CD14-positive monocyte (primary cell): ENCODE measurements around the gene GABRR2. TPM values are rescaled to one million over a fixed set of nuclear protein-coding genes. Genes with fewer than 3 reads are reported as not detected.

Source experiments
- DNase-seq, 3 donors: peaks; one replicate each; pipeline ENCODE4 v3.0.0-alpha.2; 2011 to 2022
- H2AFZ ChIP-seq: 2 replicates; pipeline ENCODE4 v1.6.0; 2012; ENCODE audit warnings: mild to moderate bottlenecking, low read depth, low read length, inconsistent platforms; ENCODE audit not compliant: insufficient read depth, poor library complexity, severe bottlenecking
- H3K27ac ChIP-seq, 2 donors: 1 replicate in 1 of 2; 2 replicates in 1 of 2; pipeline ENCODE4 v1.5.1; 2012 to 2013; ENCODE audit warnings: low read length in 2 of 2, control low read depth in 1 of 2, inconsistent platforms in 1 of 2, low read depth in 1 of 2, mild to moderate bottlenecking in 1 of 2
- H3K27me3 ChIP-seq, 2 donors: one replicate each; pipeline versions ENCODE4 v1.6.0 to v1.6.1; 2011 to 2013; ENCODE audit warnings: low read length in 2 of 2; ENCODE audit not compliant: control insufficient read depth in 2 of 2, insufficient read depth in 2 of 2
- H3K36me3 ChIP-seq, 2 donors: replicated peaks in 1 of 2; 1 replicate in 1 of 2; 2 replicates in 1 of 2; pipeline versions ENCODE4 v1.5.1 to v1.6.1; 2012 to 2013; ENCODE audit warnings: low read length in 2 of 2, control low read depth in 1 of 2, inconsistent platforms in 1 of 2, mild to moderate bottlenecking in 1 of 2; ENCODE audit not compliant: insufficient read depth in 2 of 2, control insufficient read depth in 1 of 2
- H3K4me1 ChIP-seq, 2 donors: 1 replicate in 1 of 2; 2 replicates in 1 of 2; pipeline versions ENCODE4 v1.5.1 to v1.6.1; 2012 to 2013; ENCODE audit warnings: low read length in 2 of 2, control low read depth in 1 of 2, inconsistent platforms in 1 of 2, mild to moderate bottlenecking in 1 of 2, moderate library complexity in 1 of 2; ENCODE audit not compliant: insufficient read depth in 2 of 2, control insufficient read depth in 1 of 2
- H3K4me2 ChIP-seq: replicated peaks from 2 replicates; pipeline ENCODE3; 2012; ENCODE audit warnings: low read length, moderate library complexity, mild to moderate bottlenecking; ENCODE audit not compliant: poor library complexity, severe bottlenecking; ENCODE audit errors: extremely low read depth
- H3K4me3 ChIP-seq, 3 experiments: fragments of 200-600 bp in 1 of 3; sonication (generic) in 1 of 3; replicated peaks in 1 of 3; 1 replicate in 2 of 3; 2 replicates in 1 of 3; pipeline ENCODE4 v1.5.1; 2011 to 2013; ENCODE audit warnings: low read length in 3 of 3, mild to moderate bottlenecking in 3 of 3, control low read depth in 2 of 3, low read depth in 2 of 3, inconsistent platforms in 1 of 3, moderate library complexity in 1 of 3
- H3K79me2 ChIP-seq: 2 replicates; pipeline ENCODE4 v1.6.0; 2012; ENCODE audit warnings: mild to moderate bottlenecking, control low read depth, inconsistent platforms, low read length, moderate library complexity; ENCODE audit not compliant: insufficient read depth
- H3K9ac ChIP-seq: 2 replicates; pipeline ENCODE4 v1.6.0; 2017; ENCODE audit warnings: low read length, mild to moderate bottlenecking; ENCODE audit not compliant: insufficient read depth, poor library complexity, severe bottlenecking
- H3K9me3 ChIP-seq, 2 donors: replicated peaks in 1 of 2; 1 replicate in 1 of 2; 2 replicates in 1 of 2; pipeline versions ENCODE4 v1.5.1 to v1.6.1; 2012 to 2013; ENCODE audit warnings: low read length in 2 of 2, control low read depth in 1 of 2; ENCODE audit not compliant: control insufficient read depth in 1 of 2, insufficient read depth in 1 of 2
- H4K20me1 ChIP-seq: 2 replicates; pipeline ENCODE4 v1.6.0; 2012; ENCODE audit warnings: mild to moderate bottlenecking, low read length, control low read depth, moderate library complexity; ENCODE audit not compliant: insufficient read depth
- H3K27ac Mint-ChIP-seq, 7 donors: one replicate each; pipeline ENCODE4 v1.8.0; 2020; ENCODE audit warnings: mild to moderate bottlenecking in 7 of 7, mixed read lengths in 7 of 7, moderate library complexity in 6 of 7, inconsistent platforms in 2 of 7
- H3K27me3 Mint-ChIP-seq, 3 donors: one replicate each; pipeline ENCODE4 v1.8.0; 2021 to 2022; ENCODE audit warnings: low read depth in 3 of 3, mild to moderate bottlenecking in 3 of 3, mixed read lengths in 3 of 3, moderate library complexity in 3 of 3, inconsistent platforms in 1 of 3
- H3K36me3 Mint-ChIP-seq, 2 donors: one replicate each; pipeline ENCODE4 v1.8.0; 2020; ENCODE audit warnings: mixed read lengths in 2 of 2, inconsistent platforms in 1 of 2, mild to moderate bottlenecking in 1 of 2
- H3K4me1 Mint-ChIP-seq: one replicate; pipeline ENCODE4 v1.8.0; 2020; ENCODE audit warnings: mild to moderate bottlenecking, mixed read lengths
- H3K4me3 Mint-ChIP-seq, 2 donors: one replicate each; pipeline ENCODE4 v1.8.0; 2020; ENCODE audit warnings: mild to moderate bottlenecking in 2 of 2, mixed read lengths in 2 of 2, moderate library complexity in 1 of 2
- H3K9me3 Mint-ChIP-seq, 7 donors: one replicate each; pipeline ENCODE4 v1.8.0; 2020 to 2022; ENCODE audit warnings: mixed read lengths in 7 of 7, mild to moderate bottlenecking in 6 of 7, moderate library complexity in 6 of 7, inconsistent platforms in 2 of 7
- WGBS: methylation state at CpG from one replicate; pipeline ENCODE4 v1.1.5; 2013; ENCODE audit warnings: missing lambda C conversion rate; ENCODE audit not compliant: insufficient coverage; 5-methylcytosine and 5-hydroxymethylcytosine counted together
- intact Hi-C, 2 donors: fragments of 100-400 bp; cut with micrococcal nuclease; formaldehyde crosslinking; loops; one replicate each; pipeline versions ENCODE4 v1.15.0 to v1.15.1; 2023
- polyA plus RNA-seq, 3 donors: library from polyadenylated mRNA; depleted of rRNA in 1 of 3; unstranded in 2 of 3; stranded (reverse) in 1 of 3; fragments of 300-500 nt in 2 of 3; fragments of >200 nt in 1 of 3; fragmentation: Illumina TruSeq in 2 of 3; gene quantifications; 1 replicate in 2 of 3; 2 replicates in 1 of 3; pipeline ENCODE4 v1.2.3, GENCODE V29; 2012 to 2021
- TF ChIP-seq, protein P1 (sequence below): fragments of 200-600 bp; IDR thresholded peaks from one replicate; pipeline ENCODE4 v1.8.0; 2022; ENCODE audit warnings: antibody characterized with exemption, mild to moderate bottlenecking

The GABRR2 gene
- polyA plus RNA-seq, 3 donors = 3.7 TPM; not detected in 2

DNA sequence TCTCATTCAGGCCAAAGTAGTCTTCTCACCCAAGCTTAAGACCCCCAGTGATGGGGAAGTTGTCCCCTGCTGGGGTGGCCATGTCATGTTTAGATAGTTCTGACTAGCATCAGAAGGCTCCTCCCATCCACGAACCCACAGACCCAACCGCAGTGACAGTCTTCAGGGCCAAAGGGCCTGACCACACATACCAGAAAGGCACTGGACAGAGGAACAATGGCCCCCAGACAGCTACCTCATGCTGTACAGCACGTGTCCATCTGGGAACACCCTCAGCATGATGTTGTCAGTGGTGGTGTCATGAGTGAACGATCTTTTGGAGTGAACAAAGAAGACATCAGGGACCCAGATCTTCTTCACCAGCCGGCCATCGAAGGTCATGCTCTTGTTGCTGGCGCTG is 46.3 kb downstream of the GABRR2 start:
- TF ChIP-seq, protein P1, sequence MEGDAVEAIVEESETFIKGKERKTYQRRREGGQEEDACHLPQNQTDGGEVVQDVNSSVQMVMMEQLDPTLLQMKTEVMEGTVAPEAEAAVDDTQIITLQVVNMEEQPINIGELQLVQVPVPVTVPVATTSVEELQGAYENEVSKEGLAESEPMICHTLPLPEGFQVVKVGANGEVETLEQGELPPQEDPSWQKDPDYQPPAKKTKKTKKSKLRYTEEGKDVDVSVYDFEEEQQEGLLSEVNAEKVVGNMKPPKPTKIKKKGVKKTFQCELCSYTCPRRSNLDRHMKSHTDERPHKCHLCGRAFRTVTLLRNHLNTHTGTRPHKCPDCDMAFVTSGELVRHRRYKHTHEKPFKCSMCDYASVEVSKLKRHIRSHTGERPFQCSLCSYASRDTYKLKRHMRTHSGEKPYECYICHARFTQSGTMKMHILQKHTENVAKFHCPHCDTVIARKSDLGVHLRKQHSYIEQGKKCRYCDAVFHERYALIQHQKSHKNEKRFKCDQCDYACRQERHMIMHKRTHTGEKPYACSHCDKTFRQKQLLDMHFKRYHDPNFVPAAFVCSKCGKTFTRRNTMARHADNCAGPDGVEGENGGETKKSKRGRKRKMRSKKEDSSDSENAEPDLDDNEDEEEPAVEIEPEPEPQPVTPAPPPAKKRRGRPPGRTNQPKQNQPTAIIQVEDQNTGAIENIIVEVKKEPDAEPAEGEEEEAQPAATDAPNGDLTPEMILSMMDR = no peak
- H3K4me1 ChIP-seq = peaks cover 12 to 14% of the 10 kb centered on the region in 2 donors
- intact Hi-C loops = no loop called here
- H3K4me2 ChIP-seq = no peak overlapping the region
- no peak for DNase-seq
- no peaks in the 10 kb centered on the region for H3K27me3 ChIP-seq
- no peak overlapping the region for H3K4me3 ChIP-seq
- no peak overlapping the region for H3K4me3 Mint-ChIP-seq
- H3K27ac Mint-ChIP-seq = no peak overlapping the region
- H2AFZ ChIP-seq = no peak overlapping the region
- no peaks in the 10 kb centered on the region for H3K79me2 ChIP-seq
- H3K4me1 Mint-ChIP-seq = peaks cover 15% of the 10 kb centered on the region
- 98% methylated on average over 6 of the region's 7 CpGs for WGBS
- peaks cover 0 to 2% (median 0%) of the 10 kb centered on the region in 7 donors for H3K9me3 Mint-ChIP-seq
- no peak overlapping the region for H3K9ac ChIP-seq
- no peaks in the 10 kb centered on the region for H3K9me3 ChIP-seq
- H3K27ac ChIP-seq = no peak overlapping the region
- no peaks in the 10 kb centered on the region for H3K36me3 ChIP-seq
- H4K20me1 ChIP-seq = no peaks in the 10 kb centered on the region
- peaks cover 0 to 6% (median 2%) of the 10 kb centered on the region in 3 donors for H3K27me3 Mint-ChIP-seq
- no peaks in the 10 kb centered on the region for H3K36me3 Mint-ChIP-seq

DNA sequence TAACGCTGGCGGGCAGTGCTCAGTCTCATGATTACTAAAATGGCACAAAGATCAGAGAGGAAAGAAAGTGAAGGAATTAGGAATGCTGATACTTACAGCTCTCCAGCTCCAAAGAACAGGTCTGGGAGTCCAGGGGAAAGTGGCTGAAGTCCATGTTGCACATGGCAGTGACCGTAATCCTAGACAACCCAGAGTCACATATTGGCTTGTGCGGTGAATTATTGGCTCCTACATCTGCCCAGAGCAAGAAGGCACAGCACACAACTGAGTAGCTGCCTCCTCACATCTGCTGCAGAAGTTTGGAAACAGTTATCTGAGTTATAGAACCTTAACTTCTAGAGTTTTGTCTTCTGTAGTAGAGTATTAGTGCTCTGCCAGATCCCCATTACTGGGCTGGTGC is 47.2 kb downstream of the GABRR2 start:
- TF ChIP-seq, protein P1 = no peak
- Histone ChIP-seq H2AFZ (no peak overlapping the region), H3K27ac (no peak overlapping the region), H3K9ac (no peak overlapping the region), H3K9me3 (no peaks in the 10 kb centered on the region), H3K27me3 (no peaks in the 10 kb centered on the region), H3K4me3 (no peak overlapping the region), H3K79me2 (no peaks in the 10 kb centered on the region), H3K4me1 (peaks cover 12 to 14% of the 10 kb centered on the region in 2 donors), H3K4me2 (no peak overlapping the region), H4K20me1 (no peaks in the 10 kb centered on the region), H3K36me3 (no peaks in the 10 kb centered on the region)
- peaks cover 0 to 4% (median 0%) of the 10 kb centered on the region in 3 donors for H3K27me3 Mint-ChIP-seq
- H3K36me3 Mint-ChIP-seq = no peaks in the 10 kb centered on the region
- H3K27ac Mint-ChIP-seq = no peak overlapping the region
- peaks cover 0 to 2% (median 0%) of the 10 kb centered on the region in 7 donors for H3K9me3 Mint-ChIP-seq
- H3K4me3 Mint-ChIP-seq = no peak overlapping the region
- WGBS = 92% methylated on average over 2 of the region's 4 CpGs
- peaks cover 15% of the 10 kb centered on the region for H3K4me1 Mint-ChIP-seq
- intact Hi-C loops = no loop called here
- DNase-seq = no peak
